Measurements from ENCODE around the gene LRRC8A.

Gene LRRC8A

GRCh38 chr9:128887914-128888350, 6.0 kb downstream of the LRRC8A start:
- no peak for TF ChIP-seq CTCF (IDR thresholded peaks at IDR 0.05; ENCODE audit: low read length)
- no peak overlapping the region for H2AFZ ChIP-seq (ENCODE audit: low read length)
- H3K4me3 ChIP-seq (ENCODE audit: low read depth, low read length, poor library complexity, severe bottlenecking) = no peak overlapping the region
- peaks cover 9% of the 10 kb centered on the region for H3K79me2 ChIP-seq (ENCODE audit: insufficient read depth, low read length)
- H3K9me2 ChIP-seq (ENCODE audit: low read depth, low read length) = no peaks in the 10 kb centered on the region
- peaks cover 9% of the 10 kb centered on the region for H3K4me1 ChIP-seq (ENCODE audit: insufficient read depth, low read length, severe bottlenecking)
- H3K4me2 ChIP-seq (ENCODE audit: low read length) = no peak overlapping the region
- H3K27me3 ChIP-seq (ENCODE audit: insufficient read depth, low read length) = no peaks in the 10 kb centered on the region
- no peaks in the 10 kb centered on the region for H4K20me1 ChIP-seq (ENCODE audit: insufficient read depth, low read length)
- H3F3A ChIP-seq (ENCODE audit: insufficient read depth, low read length) = no peaks in the 10 kb centered on the region
- no peak overlapping the region for H3K27ac ChIP-seq (ENCODE audit: low read depth, low read length, poor library complexity, severe bottlenecking)
- H3K9me3 ChIP-seq (ENCODE audit: low read length) = no peaks in the 10 kb centered on the region
- H3K9ac ChIP-seq (ENCODE audit: low read length) = no peak overlapping the region
- peaks cover 41% of the 10 kb centered on the region; the same call in 1 of the 2 replicates for H3K36me3 ChIP-seq (ENCODE audit: insufficient read depth, low read length)

GRCh38 chr9:128891321-128892220, 9.6 kb downstream of the LRRC8A start:
- no peak overlapping the region for H3K4me2 ChIP-seq (ENCODE audit: low read length)

GRCh38 chr9:128892221-128892921, 10.4 kb downstream of the LRRC8A start:
- TF ChIP-seq CTCF (IDR thresholded peaks at IDR 0.05; ENCODE audit: low read length) = no peak
- Histone ChIP-seq H2AFZ (ENCODE audit: low read length) (no peak overlapping the region), H3K79me2 (ENCODE audit: insufficient read depth, low read length) (no peaks in the 10 kb centered on the region), H3K4me2 (ENCODE audit: low read length) (no peak overlapping the region), H3K9ac (ENCODE audit: low read length) (no peak overlapping the region), H3K36me3 (ENCODE audit: insufficient read depth, low read length) (peaks cover 60% of the 10 kb centered on the region), H4K20me1 (ENCODE audit: insufficient read depth, low read length) (no peaks in the 10 kb centered on the region), H3F3A (ENCODE audit: insufficient read depth, low read length) (no peaks in the 10 kb centered on the region), H3K4me1 (ENCODE audit: insufficient read depth, low read length, severe bottlenecking) (no peaks in the 10 kb centered on the region), H3K9me2 (ENCODE audit: low read depth, low read length) (no peaks in the 10 kb centered on the region), H3K27ac (ENCODE audit: low read depth, low read length, poor library complexity, severe bottlenecking) (no peak overlapping the region), H3K9me3 (ENCODE audit: low read length) (no peaks in the 10 kb centered on the region), H3K27me3 (ENCODE audit: insufficient read depth, low read length) (no peaks in the 10 kb centered on the region), H3K4me3 (ENCODE audit: low read depth, low read length, poor library complexity, severe bottlenecking) (no peak overlapping the region)

More at GRCh38 chr9:128891321-128892220, 9.6 kb downstream of the LRRC8A start:
- Histone ChIP-seq H3K4me3 (ENCODE audit: low read depth, low read length, poor library complexity, severe bottlenecking) (no peak overlapping the region), H3K4me1 (ENCODE audit: insufficient read depth, low read length, severe bottlenecking) (no peaks in the 10 kb centered on the region), H3K79me2 (ENCODE audit: insufficient read depth, low read length) (no peaks in the 10 kb centered on the region), H3K9me3 (ENCODE audit: low read length) (no peaks in the 10 kb centered on the region), H4K20me1 (ENCODE audit: insufficient read depth, low read length) (no peaks in the 10 kb centered on the region), H3F3A (ENCODE audit: insufficient read depth, low read length) (no peaks in the 10 kb centered on the region), H3K9ac (ENCODE audit: low read length) (no peak overlapping the region), H2AFZ (ENCODE audit: low read length) (no peak overlapping the region), H3K9me2 (ENCODE audit: low read depth, low read length) (no peaks in the 10 kb centered on the region), H3K27ac (ENCODE audit: low read depth, low read length, poor library complexity, severe bottlenecking) (no peak overlapping the region), H3K27me3 (ENCODE audit: insufficient read depth, low read length) (no peaks in the 10 kb centered on the region), H3K36me3 (ENCODE audit: insufficient read depth, low read length) (peaks cover 55% of the 10 kb centered on the region)
- TF ChIP-seq EZH2 (IDR thresholded peaks at IDR 0.05; ENCODE audit: borderline replicate concordance, low read length) = no peak
- no peak for TF ChIP-seq CTCF (IDR thresholded peaks at IDR 0.05; ENCODE audit: low read length)
